HEK293T (cell line): ENCODE results near the gene CFAP299.
"Not testable (repeated sequence)": the region's sequence is repeated elsewhere in the genome, so short reads cannot be mapped to it uniquely, and the experiment has no call there.

Source experiments
- CTCF ChIA-PET: fragments of 350-600 bp; formaldehyde crosslinking; extraction: SDS; loops from one replicate; lab custom pipeline; 2021; ENCODE audit warnings: antibody characterized with exemption, inconsistent platforms; lab: Yijun Ruan, JAX
- POLR2A ChIA-PET: fragments of 350-600 bp; formaldehyde crosslinking; extraction: SDS; loops from one replicate; lab custom pipeline; 2020; ENCODE audit warnings: antibody characterized with exemption, inconsistent platforms; lab: Yijun Ruan, JAX
- DNase-seq: peaks from one replicate; pipeline ENCODE4 v3.0.0; 2012; ENCODE audit warnings: mixed read lengths; ENCODE audit errors: extremely low spot score
- ARNT ChIP-seq: fragments of 450-650 bp; IDR thresholded peaks from 2 replicates; pipeline ENCODE4 v1.6.1; 2017; ENCODE audit warnings: mild to moderate bottlenecking
- BHLHE40 ChIP-seq: fragments of 450-650 bp; IDR thresholded peaks from 2 replicates; pipeline ENCODE4 v1.6.1; 2016; ENCODE audit warnings: mild to moderate bottlenecking, moderate library complexity, borderline replicate concordance
- CTBP1 ChIP-seq: fragments of 450-650 bp; IDR thresholded peaks from 2 replicates; pipeline ENCODE4 v1.6.1; 2016; ENCODE audit warnings: borderline replicate concordance
- ELF4 ChIP-seq: fragments of 450-650 bp; IDR thresholded peaks from 2 replicates; pipeline ENCODE4 v1.6.1; 2017; ENCODE audit warnings: antibody characterized with exemption
- FOXA1 ChIP-seq: fragments of 450-650 bp; IDR thresholded peaks from 2 replicates; pipeline ENCODE4 v1.6.1; 2016; ENCODE audit warnings: mild to moderate bottlenecking
- FOXK2 ChIP-seq: fragments of 450-650 bp; IDR thresholded peaks from 2 replicates; pipeline ENCODE4 v1.6.1; 2016; ENCODE audit warnings: mild to moderate bottlenecking
- FOXM1 ChIP-seq: fragments of 450-650 bp; IDR thresholded peaks from 2 replicates; pipeline ENCODE4 v1.6.1; 2017; ENCODE audit warnings: mild to moderate bottlenecking, borderline replicate concordance
- HDGF ChIP-seq: fragments of 450-650 bp; IDR thresholded peaks from 2 replicates; pipeline ENCODE4 v1.6.1; 2017; ENCODE audit warnings: antibody characterized with exemption, borderline replicate concordance
- L3MBTL2 ChIP-seq: fragments of 450-650 bp; conservative IDR thresholded peaks from 2 replicates; pipeline ENCODE4 v1.6.1; 2016; ENCODE audit warnings: mild to moderate bottlenecking
- LEF1 ChIP-seq: fragments of 450-650 bp; IDR thresholded peaks from 2 replicates; pipeline ENCODE4 v1.6.1; 2017; ENCODE audit warnings: mild to moderate bottlenecking, borderline replicate concordance
- NFRKB ChIP-seq: fragments of 450-650 bp; IDR thresholded peaks from 2 replicates; pipeline ENCODE4 v1.6.1; 2016; ENCODE audit warnings: mild to moderate bottlenecking, moderate library complexity
- SP1 ChIP-seq: fragments of 450-650 bp; IDR thresholded peaks from 2 replicates; pipeline ENCODE4 v1.6.1; 2017
- SUZ12 ChIP-seq: fragments of 450-650 bp; IDR thresholded peaks from 2 replicates; pipeline ENCODE4 v1.6.1; 2016; ENCODE audit warnings: mild to moderate bottlenecking
- TARDBP ChIP-seq: fragments of 450-650 bp; IDR thresholded peaks from 2 replicates; pipeline ENCODE4 v1.6.1; 2016
- ZNF384 ChIP-seq: fragments of 450-650 bp; IDR thresholded peaks from 2 replicates; pipeline ENCODE4 v1.6.1; 2016
- TF ChIP-seq, protein P1 (sequence below): fragments of 450-650 bp; IDR thresholded peaks from 2 replicates; pipeline ENCODE4 v1.6.1; 2016

The CFAP299 gene

DNA sequence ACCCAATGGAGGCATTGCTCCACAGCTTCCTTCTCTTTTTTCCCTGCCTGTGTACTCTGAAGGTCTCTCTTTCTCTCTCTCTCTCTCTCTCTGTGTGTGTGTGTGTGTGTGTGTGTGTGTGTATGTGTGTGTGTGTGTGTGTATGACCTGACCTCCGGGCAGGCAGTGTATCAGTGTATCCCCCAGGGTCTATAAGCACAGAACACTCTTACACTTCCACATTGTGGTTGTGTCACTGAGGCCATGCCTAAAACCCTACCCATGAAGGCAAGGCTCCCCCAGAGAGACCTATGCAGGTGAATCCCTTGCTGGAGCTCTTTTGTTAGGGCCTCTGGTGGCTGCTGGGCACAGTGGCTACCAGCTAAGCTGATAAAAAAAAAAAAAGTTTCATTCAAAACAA lies 394.6 kb downstream of the CFAP299 start:
- ChIA-PET CTCF (interaction anchor here (0.7 kb wide), 1 partner anchor 13 kb away, joined by 4 read pairs; no protein-coding TSS in a partner anchor), POLR2A (no interaction called here)
- DNase-seq, result no peak
- TF ChIP-seq SUZ12, result no peak
- TF ChIP-seq HDGF, result no peak
- no peak for TF ChIP-seq BHLHE40
- TF ChIP-seq NFRKB, result no peak
- TF ChIP-seq, protein P1, sequence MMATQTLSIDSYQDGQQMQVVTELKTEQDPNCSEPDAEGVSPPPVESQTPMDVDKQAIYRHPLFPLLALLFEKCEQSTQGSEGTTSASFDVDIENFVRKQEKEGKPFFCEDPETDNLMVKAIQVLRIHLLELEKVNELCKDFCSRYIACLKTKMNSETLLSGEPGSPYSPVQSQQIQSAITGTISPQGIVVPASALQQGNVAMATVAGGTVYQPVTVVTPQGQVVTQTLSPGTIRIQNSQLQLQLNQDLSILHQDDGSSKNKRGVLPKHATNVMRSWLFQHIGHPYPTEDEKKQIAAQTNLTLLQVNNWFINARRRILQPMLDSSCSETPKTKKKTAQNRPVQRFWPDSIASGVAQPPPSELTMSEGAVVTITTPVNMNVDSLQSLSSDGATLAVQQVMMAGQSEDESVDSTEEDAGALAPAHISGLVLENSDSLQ, result no peak
- TF ChIP-seq ARNT, result no peak
- no peak for TF ChIP-seq FOXA1
- no peak for TF ChIP-seq CTBP1
- TF ChIP-seq ZNF384, result no peak
- TF ChIP-seq L3MBTL2, result no peak

DNA sequence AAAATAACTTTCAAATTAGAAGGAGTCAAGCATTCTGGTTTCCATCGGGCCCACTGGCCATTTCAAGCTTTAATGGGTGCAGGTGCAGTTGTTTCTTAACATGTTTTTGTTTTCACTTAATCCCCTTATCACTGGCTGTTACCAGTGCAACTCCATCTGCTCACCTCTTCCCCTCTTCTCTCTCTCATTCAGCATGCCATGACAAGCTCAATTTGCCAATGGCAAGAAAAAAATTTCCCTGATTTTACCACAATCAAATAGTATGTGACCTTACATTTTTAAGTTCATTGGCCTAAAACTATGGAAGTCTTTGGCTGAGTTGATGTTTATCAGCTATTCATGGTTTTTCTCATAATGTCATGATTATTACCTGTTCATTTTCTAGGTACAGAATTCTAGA lies 395.9 kb downstream of the CFAP299 start:
- ChIA-PET CTCF (no interaction called here), POLR2A (no interaction called here)

DNA sequence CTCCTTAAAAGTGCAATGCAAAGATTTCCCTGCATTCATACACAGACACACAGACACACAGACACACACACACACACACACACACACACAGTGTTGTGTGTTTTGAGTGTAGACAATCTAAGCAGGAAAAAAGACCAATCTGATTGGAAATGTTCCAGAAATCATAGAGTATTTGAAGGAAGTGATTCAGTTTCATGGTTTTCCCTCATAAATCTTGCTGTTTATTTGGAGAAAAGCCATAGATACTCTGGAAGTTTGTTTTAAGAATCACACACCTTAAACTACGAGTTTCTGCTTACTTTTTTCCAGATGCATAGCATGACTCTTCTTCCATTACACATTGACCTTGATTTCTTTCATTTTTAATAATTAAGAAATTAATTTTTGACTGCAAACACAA lies 396.5 kb downstream of the CFAP299 start:
- TF ChIP-seq SUZ12 (no peak), ELF4 (no peak), HDGF (no peak), ZNF384 (no peak), FOXA1 (no peak), TARDBP (no peak), L3MBTL2 (no peak), ARNT (no peak), SP1 (no peak), BHLHE40 (no peak), CTBP1 (no peak), NFRKB (no peak), FOXM1 (no peak), LEF1 (no peak), FOXK2 (no peak)
- TF ChIP-seq, protein P1, result no peak
- CTCF ChIA-PET, result no interaction called here
- no peak for DNase-seq
- POLR2A ChIA-PET, result no interaction called here

More for the DNA sequence above, 395.9 kb downstream of the CFAP299 start:
- TF ChIP-seq NFRKB, result no peak
- no peak for TF ChIP-seq SP1
- no peak for TF ChIP-seq FOXM1
- TF ChIP-seq, protein P1, result no peak
- no peak for TF ChIP-seq BHLHE40
- no peak for TF ChIP-seq CTBP1
- TF ChIP-seq ARNT, result no peak
- no peak for TF ChIP-seq ELF4
- no peak for TF ChIP-seq HDGF
- TF ChIP-seq FOXA1, result no peak
- no peak for TF ChIP-seq TARDBP
- no peak for TF ChIP-seq L3MBTL2
- no peak for TF ChIP-seq FOXK2
- DNase-seq, result no peak

DNA sequence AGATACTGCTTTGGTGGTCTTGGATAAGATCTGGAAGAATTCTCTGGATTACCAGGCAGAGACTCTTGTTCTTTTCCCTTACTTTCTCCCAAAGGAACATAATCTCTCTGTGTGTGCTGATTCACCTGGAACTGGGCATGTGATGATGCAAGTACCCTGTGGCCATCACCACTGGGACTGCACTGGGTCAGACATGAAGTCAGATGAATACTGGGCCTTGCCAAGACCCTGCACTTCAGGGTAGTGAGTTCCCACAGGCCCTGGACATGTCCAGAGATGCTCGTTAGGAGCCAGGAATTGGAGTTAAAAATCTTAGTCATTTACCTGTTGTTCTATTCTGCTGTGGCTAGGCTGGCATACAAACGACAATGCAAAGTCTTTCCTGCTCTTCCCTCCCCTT lies 404.8 kb downstream of the CFAP299 start:
- CTCF ChIA-PET, result no interaction called here
- POLR2A ChIA-PET, result no interaction called here
- no peak for DNase-seq
- TF ChIP-seq NFRKB (no peak), TARDBP (no peak), ELF4 (no peak), L3MBTL2 (no peak), SP1 (no peak), FOXK2 (no peak), LEF1 (no peak), ARNT (no peak), HDGF (no peak), ZNF384 (no peak), CTBP1 (no peak)
- TF ChIP-seq, protein P1, result no peak

DNA sequence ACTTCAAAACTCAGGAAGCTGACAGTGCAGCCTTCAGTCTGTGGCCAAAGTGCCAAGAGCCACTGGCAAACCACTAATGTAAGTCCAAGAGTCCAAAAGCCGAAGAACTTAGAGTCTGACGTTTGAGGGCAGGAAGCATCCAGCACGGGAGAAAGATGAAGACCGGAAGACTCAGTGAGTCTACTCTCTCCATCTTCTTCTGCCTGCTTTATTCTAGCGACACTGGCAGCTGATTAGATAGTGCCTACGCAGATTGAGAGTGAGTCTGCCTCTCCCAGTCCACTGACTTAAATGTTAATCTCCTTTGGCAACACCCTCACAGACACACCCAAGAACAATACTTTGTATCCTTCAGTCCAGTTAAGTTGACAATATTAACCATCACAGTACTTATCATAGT lies 414.0 kb downstream of the CFAP299 start:
- DNase-seq, CTCF ChIA-PET, POLR2A ChIA-PET: not testable (repeated sequence)

DNA sequence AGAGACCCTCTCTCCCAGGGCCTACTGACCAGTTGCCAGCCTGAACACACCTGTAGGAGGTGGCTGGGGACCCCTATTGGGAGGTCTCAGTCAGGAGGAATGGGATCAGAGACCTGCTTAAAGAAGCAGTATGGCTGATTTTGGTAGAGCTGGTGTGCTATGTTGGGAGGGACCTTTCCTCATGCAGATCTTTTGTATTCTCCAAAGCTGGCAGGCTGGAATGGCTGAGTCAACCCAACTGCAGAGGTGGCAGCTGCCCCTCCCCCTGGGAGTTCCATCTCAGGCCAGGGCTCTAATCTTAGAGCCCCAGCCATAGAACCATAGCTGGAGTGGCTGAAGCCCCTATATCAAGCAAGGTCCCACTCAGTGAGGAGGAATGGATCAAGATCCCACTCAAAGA lies 415.7 kb downstream of the CFAP299 start:
- no peak for DNase-seq
- CTCF ChIA-PET, result no interaction called here
- POLR2A ChIA-PET, result no interaction called here
- TF ChIP-seq CTBP1, result no peak
- TF ChIP-seq SUZ12, result no peak
- TF ChIP-seq, protein P1, result no peak
- TF ChIP-seq BHLHE40, result no peak
- no peak for TF ChIP-seq ZNF384
- no peak for TF ChIP-seq L3MBTL2
- no peak for TF ChIP-seq NFRKB
- TF ChIP-seq FOXM1, result no peak
- no peak for TF ChIP-seq ELF4
- no peak for TF ChIP-seq FOXK2
- no peak for TF ChIP-seq LEF1
- no peak for TF ChIP-seq ARNT
- TF ChIP-seq SP1, result no peak
- TF ChIP-seq FOXA1, result no peak
